ENCODE data around the gene PSTPIP1. TPM values are rescaled to one million over a fixed set of nuclear protein-coding genes. Genes with fewer than 3 reads are reported as not detected.

The PSTPIP1 gene
- total RNA-seq, 2 donors from 2014 or later = 1.6 to 7.2 TPM

DNA sequence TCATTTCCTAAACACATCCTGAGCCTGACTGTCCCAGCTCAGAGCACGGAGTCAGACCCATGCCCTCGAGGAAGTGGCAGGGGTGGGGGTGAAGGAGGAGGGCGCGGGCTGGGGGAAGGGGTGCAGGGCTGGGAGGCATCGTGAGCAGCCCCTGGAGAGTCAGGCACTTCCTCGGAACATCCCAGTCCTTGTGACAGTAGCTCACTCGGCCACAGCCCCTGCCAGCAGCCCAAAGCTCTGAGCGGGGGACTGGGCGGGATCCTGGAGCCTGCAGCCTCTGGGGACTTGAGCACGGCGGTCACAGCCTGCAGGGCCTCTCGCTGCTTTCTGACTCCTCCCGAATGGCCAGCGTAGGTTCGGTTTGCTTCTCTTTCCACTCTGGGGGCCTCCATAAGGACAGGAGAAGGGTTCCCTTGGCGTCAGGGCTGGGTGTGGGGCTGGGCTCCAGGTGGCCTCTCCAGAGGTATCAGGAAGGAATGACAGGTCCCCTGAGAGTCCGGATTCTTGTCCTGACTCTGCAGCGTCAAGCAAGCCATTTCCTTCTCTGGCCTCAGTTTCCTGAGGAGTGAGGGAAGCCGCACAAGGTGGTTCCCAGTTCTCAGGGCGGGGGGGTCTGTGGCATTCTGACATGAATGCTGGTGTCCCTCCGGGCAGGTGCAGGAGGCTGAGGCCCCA is 20.9 kb downstream of the PSTPIP1 start:
- peak in 1 of 2 donors; percentile 23 for DNase-seq
- no peak for ATAC-seq
- intact Hi-C loops (cut with DNase I, micrococcal nuclease) = no loop called here

DNA sequence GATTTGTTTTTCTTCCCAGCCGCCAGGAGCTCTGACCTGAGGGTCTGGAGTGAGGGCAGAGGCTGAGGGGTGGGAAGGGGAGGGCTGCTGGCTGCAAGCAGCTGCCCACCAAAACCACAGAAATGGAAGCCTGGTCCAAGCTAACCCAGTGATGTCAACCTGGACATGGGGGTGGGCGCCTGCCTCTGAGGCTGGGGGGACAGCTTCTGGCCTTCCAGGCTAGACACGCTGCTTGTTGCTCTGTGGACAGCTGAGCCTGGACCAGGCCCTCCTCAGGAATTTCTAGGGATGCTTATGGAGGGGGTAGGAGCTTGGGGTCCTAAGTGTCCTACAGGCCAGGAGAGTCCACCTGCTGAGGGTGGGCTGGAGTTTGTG is 21.4 kb downstream of the PSTPIP1 start:
- ATAC-seq = no peak
- peak in 1 of 2 donors; percentile 22 for DNase-seq
- intact Hi-C loops (cut with DNase I, micrococcal nuclease) = no loop called here

DNA sequence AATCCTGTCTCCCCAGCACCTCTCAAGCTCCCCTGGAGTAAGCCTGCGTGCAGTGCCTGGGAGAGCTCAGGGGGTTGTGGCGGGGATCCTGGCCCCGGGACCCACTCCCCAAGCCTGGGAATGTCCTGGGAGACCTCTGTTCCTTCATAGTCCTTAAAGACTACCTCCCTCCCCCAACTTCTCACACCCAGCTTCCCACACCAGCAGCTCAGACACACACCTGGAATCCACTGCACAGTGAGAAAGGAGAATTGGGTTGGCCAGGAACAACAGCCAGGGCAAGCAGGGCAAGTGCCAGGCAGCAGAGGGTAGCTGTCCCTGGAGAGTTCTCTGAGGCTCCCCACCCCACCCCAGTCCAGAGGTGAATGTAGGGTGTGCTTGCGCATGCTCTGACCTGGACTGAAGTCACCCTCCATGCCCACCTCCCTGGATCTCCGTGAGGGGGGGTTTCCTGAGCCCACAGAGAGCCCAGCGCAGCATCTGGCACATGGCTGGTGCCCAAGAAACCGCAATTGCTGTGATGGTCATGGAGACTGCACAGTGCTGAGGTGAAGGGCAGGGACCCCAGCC is 22.2 kb downstream of the PSTPIP1 start:
- peak in 1 of 2 donors; percentile 12 for DNase-seq
- intact Hi-C loops (cut with DNase I, micrococcal nuclease) = no loop called here
- peak; percentile 18 for ATAC-seq

DNA sequence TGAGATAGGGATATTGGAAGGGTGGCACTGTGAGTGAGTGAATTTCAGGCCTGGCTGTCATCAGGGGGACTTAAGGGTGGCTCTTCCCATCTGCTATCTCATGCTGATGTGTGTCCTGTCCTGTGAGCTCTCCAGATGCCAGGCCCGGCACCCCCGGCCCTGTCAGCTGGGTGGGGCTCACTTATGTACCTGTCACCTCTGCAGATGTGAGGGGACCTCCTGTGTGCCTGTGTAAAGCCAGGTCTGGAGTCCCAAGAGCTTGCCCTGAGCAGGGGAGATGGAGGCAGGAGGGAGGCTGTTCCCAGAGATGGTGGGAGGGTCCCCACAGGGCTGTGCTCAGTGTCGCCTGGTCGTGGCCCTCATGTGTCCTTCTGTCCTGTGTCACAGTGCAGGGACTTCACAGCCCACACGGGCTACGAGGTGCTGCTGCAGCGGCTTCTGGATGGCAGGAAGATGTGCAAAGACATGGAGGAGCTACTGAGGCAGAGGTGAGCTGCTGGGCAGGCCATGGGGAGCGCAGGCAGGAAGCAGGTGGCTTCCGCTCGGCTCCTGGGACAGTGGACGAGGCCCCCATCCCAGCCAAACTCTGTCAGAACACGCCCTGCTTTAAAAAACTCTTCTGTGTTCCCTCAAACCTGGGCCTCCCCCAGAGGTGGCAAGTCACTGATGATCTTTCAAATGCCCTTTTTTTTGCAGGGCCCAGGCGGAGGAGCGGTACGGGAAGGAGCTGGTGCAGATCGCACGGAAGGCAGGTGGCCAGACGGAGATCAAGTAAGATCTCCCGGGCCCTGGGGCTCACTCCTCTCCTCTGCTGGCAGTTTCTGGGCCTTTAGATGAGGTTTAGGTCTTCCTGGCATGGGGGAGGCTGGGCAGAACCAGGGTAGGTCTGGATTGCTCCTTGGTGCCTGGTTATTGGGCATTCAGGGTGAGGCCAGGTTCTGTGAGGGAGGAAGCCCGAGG is 23.1 kb downstream of the PSTPIP1 start:
- intact Hi-C loops (cut with DNase I, micrococcal nuclease) = no loop called here
- DNase-seq (peak in 1 of 2 donors; percentile 10), ATAC-seq (no peak)

DNA sequence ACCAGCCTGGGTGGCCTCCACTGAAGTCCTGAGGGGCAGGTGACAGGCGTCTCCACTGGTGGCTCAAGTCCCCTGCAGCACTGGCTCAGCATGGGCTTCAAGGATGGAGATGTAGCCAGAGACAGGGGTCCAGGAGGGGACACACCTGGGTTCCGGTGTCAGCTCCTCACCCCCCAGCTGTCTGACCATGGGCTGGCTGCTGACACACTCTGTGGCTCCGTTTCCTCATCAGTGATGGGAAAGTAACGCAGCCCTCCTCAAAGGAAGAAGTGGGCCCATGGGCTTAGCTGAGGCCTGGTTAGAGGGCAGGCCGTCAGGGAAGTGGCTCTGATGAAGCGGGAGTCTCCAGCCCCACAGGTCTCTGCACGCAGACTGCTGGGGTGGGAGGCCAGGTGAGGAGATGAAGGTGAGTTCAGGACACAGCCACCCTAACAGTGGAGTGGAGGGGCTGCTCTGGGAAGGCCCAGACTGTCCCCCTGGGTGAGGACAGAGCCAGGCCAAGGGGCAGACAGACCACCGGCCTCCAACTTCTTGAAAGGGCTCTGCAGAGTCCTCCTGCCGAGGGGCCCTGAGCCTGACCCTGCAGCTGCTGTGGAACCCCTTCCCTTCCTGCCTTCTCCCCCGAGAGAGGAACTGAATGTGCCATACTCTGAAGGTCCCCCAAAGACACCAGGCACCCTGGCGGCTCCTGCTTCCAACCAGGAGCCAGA is 24.0 kb downstream of the PSTPIP1 start:
- intact Hi-C loops (cut with DNase I, micrococcal nuclease) = no loop called here
- DNase-seq (peak in 1 of 2 donors; percentile 19), ATAC-seq (no peak)

DNA sequence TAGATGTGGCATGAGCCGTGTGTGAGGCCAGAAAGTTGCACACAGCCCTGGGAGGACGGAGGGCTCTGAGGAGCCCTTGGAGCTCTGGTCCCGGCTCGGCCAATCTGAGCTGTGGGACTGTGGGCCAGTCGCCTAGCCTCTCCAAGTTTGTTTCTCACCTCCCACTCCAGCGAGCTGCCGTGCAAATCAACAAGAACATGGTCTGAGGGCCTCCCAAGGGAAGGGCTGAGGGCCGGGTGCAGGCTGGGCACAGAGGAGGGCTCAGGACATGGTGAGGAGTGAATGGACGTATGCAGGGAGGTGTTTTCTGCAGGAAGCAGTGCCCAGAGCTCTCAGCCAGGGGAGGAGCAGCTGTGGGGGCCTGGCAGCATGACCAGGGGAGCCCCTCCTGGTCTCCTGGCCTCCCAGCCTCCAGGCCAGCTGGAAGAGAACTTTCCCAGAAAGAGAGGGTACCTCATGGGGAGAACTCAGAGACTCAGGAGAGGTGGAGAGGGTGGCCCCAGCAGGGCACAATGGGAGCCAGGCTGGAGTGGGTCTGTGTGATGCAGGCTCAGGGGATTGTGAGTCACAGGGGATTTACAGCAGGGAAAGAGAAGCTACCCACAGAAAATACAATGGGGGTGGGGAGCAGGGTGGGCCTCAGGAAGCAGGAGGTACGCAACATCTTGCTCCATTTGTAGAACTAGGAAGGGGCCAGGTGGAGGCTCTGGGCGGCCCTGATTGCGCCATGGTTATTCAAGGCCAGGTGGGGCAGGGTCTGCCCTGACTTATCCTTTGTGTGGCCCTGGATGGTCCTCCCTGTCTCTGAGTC is 24.8 kb downstream of the PSTPIP1 start:
- intact Hi-C loops (cut with DNase I, micrococcal nuclease) = loop anchor here in 1 of 2 donors (10.0 kb wide), 1 partner anchor 525 kb away; no protein-coding TSS in a partner anchor
- no peak for ATAC-seq
- DNase-seq = peak in 1 of 2 donors; percentile 12

DNA sequence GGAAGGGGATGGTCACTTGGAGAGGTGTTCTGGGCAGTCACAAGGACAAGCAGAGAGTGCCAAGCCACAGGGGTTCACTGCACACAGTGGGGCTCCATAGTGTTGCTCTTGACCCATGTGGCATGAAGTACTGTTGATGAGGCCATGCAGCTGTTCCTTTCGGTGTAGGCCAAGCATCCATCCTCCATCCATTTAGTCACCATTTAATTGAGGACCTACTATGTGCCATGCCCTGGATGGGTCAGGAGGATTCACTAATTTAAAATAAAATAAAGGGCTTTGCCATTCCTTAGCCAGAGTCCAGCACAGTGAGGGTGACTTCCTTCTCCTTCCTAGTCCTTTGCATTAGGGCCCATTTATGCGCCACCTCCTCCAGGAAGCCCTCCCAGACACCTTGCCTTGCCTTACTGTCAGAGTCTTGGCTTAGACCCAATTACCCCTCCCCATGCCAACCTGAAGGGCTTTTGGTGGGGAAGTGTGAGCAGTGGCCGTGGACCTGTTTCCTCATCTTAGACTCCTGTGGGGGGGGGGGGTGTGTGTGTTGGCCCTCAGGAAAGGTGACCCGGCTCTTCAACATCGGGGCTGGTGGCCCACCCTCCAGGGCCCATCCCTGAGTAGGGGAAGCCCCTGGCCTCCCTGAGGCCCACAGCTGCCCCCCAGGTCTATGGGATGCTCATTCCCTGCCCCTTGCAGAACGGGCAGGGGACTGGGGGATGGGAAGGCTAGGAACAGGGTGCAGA is 25.6 kb downstream of the PSTPIP1 start:
- ATAC-seq = no peak
- intact Hi-C loops (cut with DNase I, micrococcal nuclease) = loop anchor here in 1 of 2 donors (10.0 kb wide), 1 partner anchor 524 kb away; no protein-coding TSS in a partner anchor
- DNase-seq = peak in 1 of 2 donors; percentile 9

DNA sequence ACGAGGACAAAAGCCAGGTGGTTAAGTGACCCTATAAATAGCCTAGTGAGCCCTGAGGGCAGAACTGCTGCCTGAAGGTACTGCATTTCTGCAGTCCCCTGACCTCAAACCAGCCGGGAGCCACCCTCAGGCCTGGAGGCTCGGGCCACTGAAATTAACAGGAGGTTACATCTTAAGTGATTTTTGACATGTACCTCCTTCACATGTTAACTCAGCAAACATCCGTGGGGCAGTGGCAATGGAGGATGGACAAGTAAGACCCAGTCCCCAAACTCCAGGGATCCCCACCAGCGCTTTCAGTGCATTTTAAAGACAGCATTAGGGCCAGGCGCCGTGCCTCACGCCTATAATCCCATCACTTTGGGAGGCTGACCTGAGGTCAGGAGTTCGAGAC is 26.2 kb downstream of the PSTPIP1 start:
- ATAC-seq = no peak
- peak in 1 of 2 donors; percentile 18 for DNase-seq
- intact Hi-C loops (cut with DNase I, micrococcal nuclease) = loop anchor here in 1 of 2 donors (10.0 kb wide), 1 partner anchor 524 kb away; no protein-coding TSS in a partner anchor

DNA sequence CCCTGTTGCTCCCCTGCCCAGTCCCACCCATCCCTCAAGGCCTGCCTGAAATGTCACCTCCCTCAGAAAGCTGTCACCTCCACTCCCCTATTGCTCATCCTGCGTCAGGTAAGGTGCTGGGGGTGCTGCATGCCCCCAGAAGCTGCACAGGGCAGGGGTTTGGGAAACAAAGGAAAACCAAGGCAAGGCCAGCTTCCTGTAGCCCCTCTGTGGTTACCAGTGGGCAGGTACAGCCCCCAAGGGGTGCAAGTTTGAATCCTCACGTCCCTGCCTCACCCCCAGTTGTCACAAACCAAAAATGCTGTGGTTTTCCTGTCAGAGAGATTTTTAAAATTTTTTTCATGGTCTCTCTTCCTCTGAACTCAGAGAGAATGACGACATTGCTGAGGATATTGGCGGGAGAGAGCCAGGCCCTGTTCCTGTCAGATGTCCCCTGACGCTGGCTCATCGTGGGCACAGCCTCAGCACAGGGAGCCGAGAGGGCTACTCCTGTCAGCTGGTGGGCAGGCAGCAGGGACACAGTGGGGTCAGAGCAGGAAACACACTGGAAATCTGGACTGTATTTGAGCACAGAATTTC is 27.0 kb downstream of the PSTPIP1 start:
- ATAC-seq (no peak), DNase-seq (peak in 1 of 2 donors; percentile 35)
- intact Hi-C loops (cut with DNase I, micrococcal nuclease) = loop anchor here in 1 of 2 donors (10.0 kb wide), 1 partner anchor 523 kb away; no protein-coding TSS in a partner anchor

DNA sequence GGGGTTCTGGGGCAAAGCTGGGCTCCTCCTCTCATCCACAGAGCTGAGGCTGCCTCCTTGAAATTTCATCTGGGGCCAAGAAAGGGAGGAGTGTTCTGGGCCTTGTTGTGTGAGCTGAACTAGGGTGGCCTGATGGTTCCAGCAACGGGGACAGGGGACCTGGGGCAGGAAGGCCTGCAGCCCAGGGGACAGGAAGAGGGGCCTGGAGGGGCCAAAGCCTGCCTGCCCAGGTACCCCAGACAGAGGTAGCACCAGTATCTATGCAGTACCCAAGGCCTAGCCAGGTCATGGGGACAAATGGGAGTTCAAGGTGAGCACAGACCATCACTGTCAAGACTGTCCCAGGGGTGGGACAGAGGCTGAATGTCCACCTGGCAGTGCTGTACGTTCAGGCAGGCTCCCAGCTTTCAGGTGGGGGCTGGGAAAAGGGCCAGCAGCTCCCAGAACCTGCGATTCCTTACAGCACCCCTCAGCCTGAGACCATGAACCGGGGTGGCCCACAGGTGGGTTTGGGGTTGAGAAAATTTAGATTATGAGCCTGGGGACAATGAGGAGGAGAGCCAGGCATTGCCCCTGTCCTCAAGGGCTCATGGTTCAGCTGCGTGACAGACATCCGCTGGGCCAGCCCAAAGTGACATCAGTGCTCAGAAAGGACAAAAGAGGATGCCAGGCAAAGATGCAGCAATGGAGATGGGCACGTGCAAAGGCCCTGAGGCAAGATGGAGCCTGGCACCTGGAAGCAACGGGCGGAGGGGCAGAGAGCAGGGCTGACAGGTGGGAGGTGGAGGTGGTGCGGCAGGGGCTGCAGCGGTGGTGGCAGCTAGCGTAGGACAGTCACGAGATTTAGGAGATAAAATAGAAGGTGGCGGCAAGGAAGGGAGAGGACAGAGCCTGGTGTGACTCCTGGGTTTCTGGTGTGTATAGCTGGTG is 28.0 kb downstream of the PSTPIP1 start:
- DNase-seq = peak in 1 of 2 donors; percentile 15
- intact Hi-C loops (cut with DNase I, micrococcal nuclease) = loop anchor here in 1 of 2 donors (10.0 kb wide), 1 partner anchor 522 kb away; no protein-coding TSS in a partner anchor
- ATAC-seq = no peak

DNA sequence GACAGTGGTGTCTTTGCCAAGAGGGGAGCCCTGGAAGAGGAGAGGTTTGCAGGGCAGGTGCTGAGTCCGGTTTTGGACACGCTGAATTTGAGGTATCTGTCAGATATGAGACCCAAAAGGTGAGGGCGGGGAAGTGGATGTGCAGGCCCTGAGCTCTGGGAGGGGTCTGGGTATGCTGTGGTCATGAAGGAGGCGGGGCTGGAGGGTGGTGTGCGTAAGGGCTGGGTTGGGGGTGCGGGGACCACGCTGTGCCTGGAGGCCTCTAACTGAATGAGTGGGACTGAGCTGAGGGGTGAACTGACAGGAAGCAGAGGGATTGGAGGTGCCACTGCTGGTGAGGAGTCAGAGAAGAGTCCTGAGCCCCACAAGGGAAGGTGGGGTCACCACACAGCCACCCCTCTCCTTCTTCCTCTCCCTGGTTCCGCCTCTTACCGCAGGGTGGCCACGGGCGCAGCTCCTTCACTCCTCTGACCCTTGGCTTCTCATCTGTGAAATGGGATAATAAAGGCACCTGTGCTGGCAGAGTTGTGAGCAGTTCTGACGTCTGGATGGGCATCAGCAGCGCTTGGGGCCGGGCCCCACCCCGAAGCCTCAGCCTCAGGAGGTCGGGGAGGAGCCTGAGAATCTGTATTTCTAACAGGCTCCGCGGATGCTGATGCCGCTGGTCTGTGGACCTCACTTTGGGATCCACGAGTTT is 28.8 kb downstream of the PSTPIP1 start:
- intact Hi-C loops (cut with DNase I, micrococcal nuclease) = loop anchor here in 1 of 2 donors (10.0 kb wide), 1 partner anchor 521 kb away; no protein-coding TSS in a partner anchor
- ATAC-seq (no peak), DNase-seq (peak in 1 of 2 donors; percentile 25)

DNA sequence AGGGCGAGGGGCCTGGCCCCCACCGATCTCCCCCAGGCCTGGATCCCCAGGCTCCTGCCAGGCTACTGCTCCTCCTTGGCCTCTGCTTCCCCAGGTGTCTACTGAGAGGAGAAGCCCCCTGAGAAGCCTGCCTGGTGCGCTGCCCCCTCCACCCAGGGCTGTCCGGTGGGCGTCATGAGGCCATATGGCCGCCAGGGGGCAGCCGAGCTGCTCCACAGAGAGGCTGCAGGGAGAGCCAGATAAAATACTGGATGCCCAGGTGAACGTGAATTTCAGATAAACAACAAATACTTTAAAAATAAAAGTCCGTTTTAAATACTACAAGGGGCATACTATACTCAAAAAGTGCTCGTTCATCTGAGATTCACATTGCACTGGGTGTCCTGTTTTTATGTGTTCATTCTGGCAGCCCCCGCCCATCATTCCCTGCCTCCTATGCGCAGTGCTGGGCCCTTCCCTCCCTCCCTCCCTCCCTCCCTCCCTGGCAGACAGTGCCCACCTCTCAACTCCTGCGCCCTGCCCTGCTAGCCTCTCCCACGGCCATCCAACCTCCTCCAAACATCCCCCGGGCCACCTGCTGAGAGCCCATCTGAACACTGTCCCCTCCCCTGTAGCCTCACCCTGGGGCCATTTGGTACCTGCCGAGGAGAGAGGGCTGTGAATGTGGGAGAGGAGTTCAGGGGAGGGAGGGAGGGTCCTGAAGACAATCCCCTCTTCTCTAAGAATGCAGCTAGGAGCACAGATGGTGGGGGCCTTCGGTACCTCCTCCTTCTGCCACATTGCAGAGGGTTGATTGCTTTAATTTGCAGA is 29.6 kb downstream of the PSTPIP1 start:
- intact Hi-C loops (cut with DNase I, micrococcal nuclease) = loop anchor here in 1 of 2 donors (10.0 kb wide), 1 partner anchor 520 kb away; no protein-coding TSS in a partner anchor
- ATAC-seq (peak; percentile 53), DNase-seq (peak; percentile 21 to 78)

DNA sequence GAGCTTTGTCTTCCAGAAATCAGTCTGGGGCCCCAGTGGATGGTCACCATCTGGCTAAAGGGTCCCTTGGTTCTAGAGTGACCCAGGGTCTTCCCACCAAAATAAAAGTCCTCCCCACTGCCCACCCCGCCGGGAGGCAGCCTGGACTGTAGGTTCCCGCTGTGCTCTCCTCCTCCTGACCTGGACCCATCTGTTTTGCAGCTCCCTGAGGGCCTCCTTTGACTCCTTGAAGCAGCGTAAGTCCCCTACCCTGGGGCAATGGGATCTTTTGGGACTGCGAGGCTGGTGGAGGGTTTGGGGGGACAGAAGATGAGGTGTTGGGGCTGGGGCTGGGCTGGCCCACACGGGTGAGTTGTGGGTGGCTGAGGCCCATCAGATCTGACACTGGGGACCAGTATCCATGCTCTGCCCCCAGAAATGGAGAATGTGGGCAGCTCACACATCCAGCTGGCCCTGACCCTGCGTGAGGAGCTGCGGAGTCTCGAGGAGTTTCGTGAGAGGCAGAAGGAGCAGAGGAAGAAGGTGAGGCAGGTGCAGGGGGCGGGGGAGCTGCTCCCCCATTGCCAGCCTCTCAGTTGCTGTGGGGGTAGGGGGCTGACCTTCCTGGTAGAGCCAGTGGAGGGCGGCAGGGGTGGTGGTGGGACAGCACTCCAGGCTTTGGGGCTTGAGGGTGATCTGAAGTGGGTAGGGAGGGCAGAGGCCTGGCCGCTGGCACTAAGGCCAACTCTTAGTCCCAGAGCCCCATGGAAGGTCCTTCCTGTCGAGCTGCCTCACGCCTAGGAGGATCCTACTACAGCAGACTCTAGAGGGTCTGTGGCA is 30.4 kb downstream of the PSTPIP1 start:
- ATAC-seq (no peak), DNase-seq (peak; percentile 3 to 21)
- intact Hi-C loops (cut with DNase I, micrococcal nuclease) = loop anchor here in 1 of 2 donors (10.0 kb wide), 1 partner anchor 520 kb away; no protein-coding TSS in a partner anchor
